PFSK-1 (cell line): ENCODE measurements around the gene SNX4.

Source experiments
- POLR2AphosphoS5 ChIP-seq: IDR thresholded peaks from 2 replicates; pipeline ENCODE4 v1.6.1; 2012; ENCODE audit warnings: low read depth, mild to moderate bottlenecking, control low read depth, low read length, moderate library complexity
- SIN3A ChIP-seq: IDR thresholded peaks from 2 replicates; pipeline ENCODE4 v1.6.1; 2012; ENCODE audit warnings: mild to moderate bottlenecking, low read length, moderate library complexity, borderline replicate concordance; ENCODE audit not compliant: insufficient read depth
- TF ChIP-seq, protein P1 (sequence below), 2 experiments: IDR thresholded peaks; 2 replicates each; pipeline versions ENCODE4 v1.6.1 to v1.8.0; 2011 to 2012; ENCODE audit warnings: low read depth in 2 of 2, low read length in 2 of 2, control low read depth in 1 of 2, inconsistent platforms in 1 of 2, mild to moderate bottlenecking in 1 of 2, moderate library complexity in 1 of 2; ENCODE audit not compliant: insufficient read depth in 1 of 2

DNA sequence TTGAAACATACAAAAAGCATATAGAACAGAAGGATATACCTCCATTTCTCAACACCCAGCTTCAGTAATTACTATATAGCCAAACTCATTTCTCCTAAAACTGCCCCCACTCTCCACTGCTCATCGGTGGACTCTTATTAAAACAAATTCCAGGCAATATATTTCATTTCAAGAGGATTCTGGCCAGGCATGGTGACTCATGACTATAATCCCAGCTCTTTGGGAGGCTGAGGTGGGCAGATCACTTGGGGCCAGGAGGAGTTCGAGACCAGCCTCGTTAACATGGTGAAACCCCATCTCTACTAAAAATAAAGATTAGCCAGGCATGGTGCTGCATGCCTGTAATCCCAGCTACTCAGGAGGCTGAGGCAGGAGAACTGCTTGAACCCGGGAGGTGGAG is 40.9 kb downstream of the SNX4 start:
- no peak for TF ChIP-seq SIN3A
- TF ChIP-seq POLR2AphosphoS5, result no peak
- TF ChIP-seq, protein P1, sequence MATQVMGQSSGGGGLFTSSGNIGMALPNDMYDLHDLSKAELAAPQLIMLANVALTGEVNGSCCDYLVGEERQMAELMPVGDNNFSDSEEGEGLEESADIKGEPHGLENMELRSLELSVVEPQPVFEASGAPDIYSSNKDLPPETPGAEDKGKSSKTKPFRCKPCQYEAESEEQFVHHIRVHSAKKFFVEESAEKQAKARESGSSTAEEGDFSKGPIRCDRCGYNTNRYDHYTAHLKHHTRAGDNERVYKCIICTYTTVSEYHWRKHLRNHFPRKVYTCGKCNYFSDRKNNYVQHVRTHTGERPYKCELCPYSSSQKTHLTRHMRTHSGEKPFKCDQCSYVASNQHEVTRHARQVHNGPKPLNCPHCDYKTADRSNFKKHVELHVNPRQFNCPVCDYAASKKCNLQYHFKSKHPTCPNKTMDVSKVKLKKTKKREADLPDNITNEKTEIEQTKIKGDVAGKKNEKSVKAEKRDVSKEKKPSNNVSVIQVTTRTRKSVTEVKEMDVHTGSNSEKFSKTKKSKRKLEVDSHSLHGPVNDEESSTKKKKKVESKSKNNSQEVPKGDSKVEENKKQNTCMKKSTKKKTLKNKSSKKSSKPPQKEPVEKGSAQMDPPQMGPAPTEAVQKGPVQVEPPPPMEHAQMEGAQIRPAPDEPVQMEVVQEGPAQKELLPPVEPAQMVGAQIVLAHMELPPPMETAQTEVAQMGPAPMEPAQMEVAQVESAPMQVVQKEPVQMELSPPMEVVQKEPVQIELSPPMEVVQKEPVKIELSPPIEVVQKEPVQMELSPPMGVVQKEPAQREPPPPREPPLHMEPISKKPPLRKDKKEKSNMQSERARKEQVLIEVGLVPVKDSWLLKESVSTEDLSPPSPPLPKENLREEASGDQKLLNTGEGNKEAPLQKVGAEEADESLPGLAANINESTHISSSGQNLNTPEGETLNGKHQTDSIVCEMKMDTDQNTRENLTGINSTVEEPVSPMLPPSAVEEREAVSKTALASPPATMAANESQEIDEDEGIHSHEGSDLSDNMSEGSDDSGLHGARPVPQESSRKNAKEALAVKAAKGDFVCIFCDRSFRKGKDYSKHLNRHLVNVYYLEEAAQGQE (IDR thresholded peaks at IDR 0.05; ENCODE audit: insufficient read depth in 1 of 2, low read depth in 2 of 2, low read length in 2 of 2), result no peak
